ENCODE results near the gene MOSPD2. TPM values are rescaled to one million over a fixed set of nuclear protein-coding genes. Genes with fewer than 3 reads are reported as not detected.

MOSPD2 gene
- total RNA-seq, 1 donor from 2014 or later: 13.9 TPM

- Mint-ChIP-seq H3K4me1 (ENCODE audit: low read depth, unreplicated experiment) (peaks cover 10% of the 10 kb centered on the region), H3K27me3 (ENCODE audit: low read depth, unreplicated experiment) (no peaks in the 10 kb centered on the region), H3K36me3 (ENCODE audit: low read depth, unreplicated experiment) (no peaks in the 10 kb centered on the region), H3K27ac (ENCODE audit: unreplicated experiment) (peak overlapping the region; percentile 81), H3K4me3 (ENCODE audit: unreplicated experiment) (no peak overlapping the region), H3K9me3 (ENCODE audit: unreplicated experiment) (no peaks in the 10 kb centered on the region)
- DNase-seq (ENCODE audit: low read depth) (peak; percentile 73), FAIRE-seq (peak; percentile 100)
- Histone ChIP-seq H3K27me3 (ENCODE audit: insufficient read depth, low read length) (no peaks in the 10 kb centered on the region), H3K4me2 (ENCODE audit: low read length) (peak overlapping the region; percentile 61), H3K9me3 (ENCODE audit: insufficient read depth, low read depth, low read length) (no peaks in the 10 kb centered on the region), H3K27ac (ENCODE audit: low read depth, low read length) (peak overlapping the region; percentile 46), H3K4me1 (ENCODE audit: insufficient read depth, low read length) (peaks cover 8% of the 10 kb centered on the region), H3K9ac (ENCODE audit: low read length) (peak overlapping the region; percentile 20), H4K20me1 (ENCODE audit: insufficient read depth, low read length) (no peaks in the 10 kb centered on the region), H3K4me3 (ENCODE audit: insufficient read depth, low read depth, low read length) (no peak overlapping the region), H2AFZ (ENCODE audit: low read depth, low read length) (peak overlapping the region; percentile 80), H3K79me2 (ENCODE audit: insufficient read depth, low read length) (no peaks in the 10 kb centered on the region), H3K36me3 (ENCODE audit: insufficient read depth, low read length) (no peaks in the 10 kb centered on the region)
- no peak for TF ChIP-seq EZH2 (IDR thresholded peaks at IDR 0.05; ENCODE audit: insufficient read depth, low read length)
- TF ChIP-seq, protein P1, sequence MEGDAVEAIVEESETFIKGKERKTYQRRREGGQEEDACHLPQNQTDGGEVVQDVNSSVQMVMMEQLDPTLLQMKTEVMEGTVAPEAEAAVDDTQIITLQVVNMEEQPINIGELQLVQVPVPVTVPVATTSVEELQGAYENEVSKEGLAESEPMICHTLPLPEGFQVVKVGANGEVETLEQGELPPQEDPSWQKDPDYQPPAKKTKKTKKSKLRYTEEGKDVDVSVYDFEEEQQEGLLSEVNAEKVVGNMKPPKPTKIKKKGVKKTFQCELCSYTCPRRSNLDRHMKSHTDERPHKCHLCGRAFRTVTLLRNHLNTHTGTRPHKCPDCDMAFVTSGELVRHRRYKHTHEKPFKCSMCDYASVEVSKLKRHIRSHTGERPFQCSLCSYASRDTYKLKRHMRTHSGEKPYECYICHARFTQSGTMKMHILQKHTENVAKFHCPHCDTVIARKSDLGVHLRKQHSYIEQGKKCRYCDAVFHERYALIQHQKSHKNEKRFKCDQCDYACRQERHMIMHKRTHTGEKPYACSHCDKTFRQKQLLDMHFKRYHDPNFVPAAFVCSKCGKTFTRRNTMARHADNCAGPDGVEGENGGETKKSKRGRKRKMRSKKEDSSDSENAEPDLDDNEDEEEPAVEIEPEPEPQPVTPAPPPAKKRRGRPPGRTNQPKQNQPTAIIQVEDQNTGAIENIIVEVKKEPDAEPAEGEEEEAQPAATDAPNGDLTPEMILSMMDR (IDR thresholded peaks at IDR 0.05; ENCODE audit: insufficient read depth, low read depth, low read length): no peak
Measured at GRCh38 chrX:14936561-14936960, 63.3 kb downstream of the MOSPD2 start.

DNA sequence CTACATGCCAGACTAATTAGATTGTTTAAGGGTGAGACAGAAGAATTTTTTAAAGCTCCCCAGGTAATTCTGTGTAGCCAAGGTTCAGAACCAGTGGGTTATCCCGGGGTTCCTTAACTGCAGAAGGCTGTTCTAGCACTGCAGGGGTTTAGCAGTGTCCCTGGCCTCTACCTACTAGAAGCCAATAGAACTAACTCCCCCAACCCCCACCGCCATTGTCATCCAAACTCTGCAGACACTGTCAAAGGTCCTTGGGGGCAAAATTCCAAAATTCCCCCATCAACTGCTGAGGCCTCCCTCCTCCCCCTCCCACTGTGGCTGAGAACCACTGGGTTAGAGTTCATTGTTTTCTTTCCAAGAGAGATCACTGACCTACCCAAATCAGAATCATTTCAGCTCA, 66.4 kb downstream of the MOSPD2 start:
- peaks cover 10% of the 10 kb centered on the region for H3K4me1 Mint-ChIP-seq (ENCODE audit: low read depth, unreplicated experiment)
- peaks cover 8% of the 10 kb centered on the region for H3K4me1 ChIP-seq (ENCODE audit: insufficient read depth, low read length)
- FAIRE-seq: peak; percentile 5
- H3K9me3 ChIP-seq (ENCODE audit: insufficient read depth, low read depth, low read length): no peaks in the 10 kb centered on the region
- no peak overlapping the region for H2AFZ ChIP-seq (ENCODE audit: low read depth, low read length)
- no peak overlapping the region for H3K4me2 ChIP-seq (ENCODE audit: low read length)
- no peak overlapping the region for H3K4me3 Mint-ChIP-seq (ENCODE audit: unreplicated experiment)
- H3K27me3 Mint-ChIP-seq (ENCODE audit: low read depth, unreplicated experiment): no peaks in the 10 kb centered on the region
- no peaks in the 10 kb centered on the region for H3K27me3 ChIP-seq (ENCODE audit: insufficient read depth, low read length)
- no peaks in the 10 kb centered on the region for H4K20me1 ChIP-seq (ENCODE audit: insufficient read depth, low read length)
- H3K9me3 Mint-ChIP-seq (ENCODE audit: unreplicated experiment): no peaks in the 10 kb centered on the region
- no peak overlapping the region for H3K4me3 ChIP-seq (ENCODE audit: insufficient read depth, low read depth, low read length)
- no peaks in the 10 kb centered on the region for H3K36me3 Mint-ChIP-seq (ENCODE audit: low read depth, unreplicated experiment)
- DNase-seq (ENCODE audit: low read depth): no peak
- H3K36me3 ChIP-seq (ENCODE audit: insufficient read depth, low read length): no peaks in the 10 kb centered on the region
- H3K27ac ChIP-seq (ENCODE audit: low read depth, low read length): no peak overlapping the region
- H3K27ac Mint-ChIP-seq (ENCODE audit: unreplicated experiment): no peak overlapping the region
- TF ChIP-seq EZH2 (IDR thresholded peaks at IDR 0.05; ENCODE audit: insufficient read depth, low read length): no peak
- TF ChIP-seq, protein P1 (IDR thresholded peaks at IDR 0.05; ENCODE audit: insufficient read depth, low read depth, low read length): no peak
- H3K79me2 ChIP-seq (ENCODE audit: insufficient read depth, low read length): no peaks in the 10 kb centered on the region
- H3K9ac ChIP-seq (ENCODE audit: low read length): no peak overlapping the region

GRCh38 chrX:14941301-14941700, 68.1 kb downstream of the MOSPD2 start:
- H3K27me3 ChIP-seq (ENCODE audit: insufficient read depth, low read length): no peaks in the 10 kb centered on the region
- FAIRE-seq (peak; percentile 68), DNase-seq (ENCODE audit: low read depth) (no peak)
- no peaks in the 10 kb centered on the region for H3K27me3 Mint-ChIP-seq (ENCODE audit: low read depth, unreplicated experiment)
- H3K4me1 Mint-ChIP-seq (ENCODE audit: low read depth, unreplicated experiment): peaks cover 10% of the 10 kb centered on the region
- H3K9ac ChIP-seq (ENCODE audit: low read length): no peak overlapping the region
- no peak overlapping the region for H3K27ac Mint-ChIP-seq (ENCODE audit: unreplicated experiment)
- peaks cover 7% of the 10 kb centered on the region for H3K4me1 ChIP-seq (ENCODE audit: insufficient read depth, low read length)
- no peaks in the 10 kb centered on the region for H3K36me3 ChIP-seq (ENCODE audit: insufficient read depth, low read length)
- H3K9me3 ChIP-seq (ENCODE audit: insufficient read depth, low read depth, low read length): no peaks in the 10 kb centered on the region
- no peak for TF ChIP-seq EZH2 (IDR thresholded peaks at IDR 0.05; ENCODE audit: insufficient read depth, low read length)
- TF ChIP-seq, protein P1 (IDR thresholded peaks at IDR 0.05; ENCODE audit: insufficient read depth, low read depth, low read length): no peak
- no peak overlapping the region for H3K4me3 ChIP-seq (ENCODE audit: insufficient read depth, low read depth, low read length)
- H4K20me1 ChIP-seq (ENCODE audit: insufficient read depth, low read length): no peaks in the 10 kb centered on the region
- no peak overlapping the region for H3K4me2 ChIP-seq (ENCODE audit: low read length)
- H2AFZ ChIP-seq (ENCODE audit: low read depth, low read length): no peak overlapping the region
- no peaks in the 10 kb centered on the region for H3K9me3 Mint-ChIP-seq (ENCODE audit: unreplicated experiment)
- no peak overlapping the region for H3K27ac ChIP-seq (ENCODE audit: low read depth, low read length)
- H3K79me2 ChIP-seq (ENCODE audit: insufficient read depth, low read length): no peaks in the 10 kb centered on the region
- no peaks in the 10 kb centered on the region for H3K36me3 Mint-ChIP-seq (ENCODE audit: low read depth, unreplicated experiment)
- H3K4me3 Mint-ChIP-seq (ENCODE audit: unreplicated experiment): no peak overlapping the region

Measured in astrocyte (in vitro differentiated cells and primary cell).